NOMO-1 (cell line): Measurements from ENCODE around the gene MYO15A.

Source experiments
- DNase-seq, 2 experiments: peaks; one replicate each; lab custom pipeline; 2025; ENCODE audit not compliant: unreplicated experiment in 2 of 2; lab: John Stamatoyannopoulos, UW

MYO15A gene

GRCh38 chr17:18155179-18155578 is 46.6 kb downstream of the MYO15A start:
- DNase-seq = no peak

- no peak for DNase-seq
Measured at GRCh38 chr17:18156171-18156975, 47.8 kb downstream of the MYO15A start.

DNA sequence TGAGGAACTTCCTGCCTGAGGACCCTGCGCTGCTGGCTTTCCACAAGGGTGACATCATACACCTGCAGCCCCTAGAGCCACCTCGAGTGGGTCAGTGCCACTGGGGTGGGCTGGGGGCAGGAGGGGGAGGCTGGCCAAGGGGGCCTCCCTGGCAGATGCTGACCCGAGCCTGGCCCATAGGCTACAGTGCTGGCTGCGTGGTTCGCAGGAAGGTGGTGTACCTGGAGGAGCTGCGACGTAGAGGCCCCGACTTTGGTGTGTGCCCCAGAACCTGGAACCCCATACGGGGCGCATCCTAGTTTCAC is 48.4 kb downstream of the MYO15A start:
- no peak for DNase-seq

DNA sequence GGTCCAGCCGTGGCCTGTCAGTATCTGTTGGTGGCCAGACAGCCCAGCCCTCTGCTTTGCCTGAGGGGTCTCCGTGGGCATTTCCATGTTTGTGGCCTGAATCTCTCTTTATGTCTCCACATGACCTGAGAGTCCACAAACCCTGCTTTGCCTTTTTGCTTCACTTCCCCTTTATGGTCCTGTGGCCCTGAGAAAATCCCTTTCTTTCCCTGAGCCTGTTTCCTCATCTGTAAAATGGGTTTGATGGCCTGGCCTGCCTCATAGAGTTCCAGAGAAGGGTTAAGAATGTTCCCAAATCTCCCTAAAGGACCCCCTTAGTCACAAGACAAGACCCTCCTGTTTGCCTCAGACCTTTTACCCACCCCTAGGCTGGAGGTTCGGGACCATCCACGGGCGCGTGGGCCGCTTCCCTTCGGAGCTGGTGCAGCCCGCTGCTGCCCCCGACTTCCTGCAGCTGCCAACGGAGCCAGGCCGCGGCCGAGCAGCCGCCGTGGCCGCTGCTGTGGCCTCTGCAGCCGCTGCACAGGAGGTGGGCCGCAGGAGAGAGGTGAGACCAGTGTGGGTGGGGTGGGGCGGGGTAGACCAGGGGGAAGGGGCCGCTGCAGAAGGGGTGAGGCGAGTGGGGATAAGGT is 48.9 kb downstream of the MYO15A start:
- DNase-seq = peak; percentile 5 to 14

GRCh38 chr17:18158022-18158600 is 49.6 kb downstream of the MYO15A start:
- peak; percentile 76 to 77 for DNase-seq

DNA sequence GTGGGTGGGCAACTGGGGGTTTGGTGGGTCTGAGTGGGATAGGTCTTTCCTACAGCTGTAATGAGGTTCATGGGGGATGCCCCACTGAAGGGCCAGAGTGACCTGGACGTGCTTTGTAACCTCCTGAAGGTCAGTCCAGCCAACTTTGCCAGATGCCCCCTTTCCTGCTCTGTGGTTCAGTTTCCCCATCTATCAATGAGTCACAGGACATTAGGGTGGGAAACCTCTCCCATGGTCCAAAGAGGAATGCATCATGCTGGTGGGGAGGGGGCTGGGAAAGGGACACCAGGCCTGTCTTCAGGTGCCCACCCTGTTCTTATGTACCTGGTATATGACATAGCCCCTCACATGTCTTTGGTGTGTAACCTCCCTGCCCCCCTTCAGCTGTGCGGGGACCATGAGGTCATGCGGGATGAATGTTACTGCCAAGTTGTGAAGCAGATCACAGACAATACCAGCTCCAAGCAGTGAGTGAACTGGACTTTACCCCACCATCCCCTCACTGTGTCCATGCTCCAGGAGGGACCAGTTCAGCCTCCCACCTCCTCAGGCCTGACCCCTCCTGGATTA is 51.1 kb downstream of the MYO15A start:
- no peak for DNase-seq

DNA sequence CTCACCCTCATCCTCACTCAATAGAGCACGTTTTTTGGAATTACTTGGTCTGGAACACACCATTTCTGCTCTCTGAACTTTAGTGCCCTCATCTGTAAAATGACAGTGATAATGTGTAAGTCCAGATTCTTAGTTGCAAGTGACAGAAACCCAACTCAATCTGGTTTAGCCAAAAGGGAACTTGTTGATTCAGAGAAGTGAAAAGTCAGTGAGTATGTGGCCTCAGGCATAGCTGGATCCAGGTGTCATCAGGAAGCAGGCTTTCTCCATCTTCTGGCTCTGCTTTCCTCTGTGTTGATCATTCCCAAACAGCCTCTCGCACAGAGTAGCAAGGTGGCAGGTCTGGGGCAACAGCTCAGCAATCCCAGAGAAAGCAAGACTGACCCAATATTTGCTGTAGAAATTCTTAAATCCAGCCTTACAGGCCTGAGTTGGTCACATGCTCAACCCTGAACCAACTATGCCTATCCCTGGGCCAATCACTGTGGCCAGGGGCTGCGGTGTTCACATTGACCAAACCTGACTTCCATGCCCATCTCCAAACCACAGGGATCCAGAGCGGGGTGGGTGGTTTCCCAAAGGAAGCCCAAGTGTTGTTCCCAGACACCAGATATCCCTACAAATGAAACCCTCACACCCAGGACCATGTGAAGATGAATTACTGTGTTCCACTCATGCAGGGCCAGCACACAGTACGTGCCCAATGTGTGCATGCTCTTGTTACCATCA is 51.7 kb downstream of the MYO15A start:
- DNase-seq = no peak

- no peak for DNase-seq
Measured at GRCh38 chr17:18161207-18162145, 52.9 kb downstream of the MYO15A start.

DNA sequence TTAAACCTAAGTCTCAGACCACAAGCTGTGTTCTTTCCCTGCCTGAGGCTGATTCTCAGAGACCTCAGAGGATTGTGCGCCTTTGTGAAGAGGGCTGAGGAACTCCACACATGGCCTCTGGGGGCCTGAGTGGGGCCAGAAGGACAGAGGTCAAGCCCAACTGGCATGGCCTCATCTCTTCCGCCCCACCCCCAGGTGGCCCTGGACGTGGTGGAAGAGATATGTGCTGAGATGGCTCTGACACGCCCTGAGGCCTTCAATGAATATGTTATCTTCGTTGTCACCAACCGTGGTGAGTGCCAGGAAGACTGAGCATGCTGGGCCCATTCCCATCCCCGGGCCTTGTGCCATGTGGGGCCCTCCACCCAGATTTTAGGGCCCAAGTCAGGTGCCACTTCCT is 55.0 kb downstream of the MYO15A start:
- no peak for DNase-seq

DNA sequence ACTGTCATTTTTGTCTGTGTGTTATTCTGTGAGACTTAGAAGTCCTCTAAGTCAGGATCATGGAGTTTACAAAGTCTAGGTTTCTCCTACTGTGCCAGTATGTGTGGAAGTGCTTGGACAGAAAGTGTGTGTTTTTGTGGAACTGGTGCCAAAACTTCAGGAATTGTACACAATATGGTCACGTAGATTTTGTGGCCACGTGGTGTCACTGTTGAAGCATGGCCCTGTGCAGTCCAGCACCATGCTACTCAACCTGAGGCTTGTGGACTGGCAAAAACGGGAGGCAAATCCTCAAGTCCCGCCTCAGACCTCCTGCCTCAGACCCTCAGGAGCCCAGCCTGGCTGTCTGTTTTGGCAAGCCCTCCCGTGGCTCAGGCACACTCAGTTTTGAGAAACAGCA is 58.3 kb downstream of the MYO15A start:
- DNase-seq = no peak

DNA sequence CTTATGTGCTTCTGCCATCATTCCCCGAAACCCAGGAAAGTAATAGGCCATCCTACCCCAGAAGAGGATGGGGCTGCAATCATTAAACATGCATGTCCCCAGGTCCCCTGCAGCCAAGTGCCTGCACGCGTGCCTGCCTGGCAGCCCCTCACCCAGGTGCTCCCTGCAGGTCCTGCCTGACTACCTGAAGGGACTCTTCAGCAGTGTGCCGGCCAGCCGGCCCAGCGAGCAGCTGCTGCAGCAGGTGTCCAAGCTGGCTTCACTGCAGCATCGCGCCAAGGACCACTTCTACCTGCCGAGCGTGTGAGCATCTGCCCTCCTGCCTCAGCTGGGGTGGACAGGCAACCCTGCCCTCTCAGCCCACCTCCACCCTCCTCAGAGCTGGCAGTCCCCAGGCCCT is 58.9 kb downstream of the MYO15A start:
- DNase-seq = no peak

DNA sequence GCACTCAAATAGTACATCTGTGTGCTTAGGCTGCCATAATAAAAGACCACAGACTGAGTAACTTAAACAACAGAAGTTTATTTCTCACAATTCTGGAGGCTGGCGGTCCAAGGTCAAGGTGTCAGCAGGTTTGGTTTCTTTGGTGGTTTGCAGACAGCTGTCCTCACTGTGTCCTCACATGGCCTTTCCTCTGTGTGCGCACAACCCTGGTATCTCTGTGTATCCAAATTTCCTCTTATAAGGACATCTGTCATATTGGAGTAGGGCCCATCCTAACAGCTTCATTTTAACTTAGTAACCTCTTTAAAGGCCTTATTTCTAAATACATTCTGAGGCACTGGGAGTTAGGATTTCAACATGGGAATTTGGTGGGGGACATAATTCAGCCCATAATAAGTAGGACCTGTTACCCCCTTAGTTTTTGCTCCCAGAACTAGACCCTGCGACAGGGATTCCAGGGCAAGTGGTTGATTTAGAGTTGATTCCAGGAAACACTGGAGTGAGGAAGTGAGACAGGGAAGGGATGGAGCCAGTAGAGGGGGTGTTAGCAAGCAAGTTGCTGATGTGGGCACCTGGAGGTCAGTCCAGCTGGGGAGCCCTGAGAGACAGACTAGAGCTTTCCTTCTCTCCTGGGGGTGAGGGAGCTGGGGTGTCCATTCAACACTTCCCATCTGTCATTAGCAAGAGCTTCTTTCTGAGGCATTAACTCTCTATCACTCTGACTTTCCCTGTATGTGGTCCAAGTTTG is 64.1 kb downstream of the MYO15A start:
- no peak for DNase-seq

GRCh38 chr17:18173740-18174139 is 65.2 kb downstream of the MYO15A start:
- no peak for DNase-seq

DNA sequence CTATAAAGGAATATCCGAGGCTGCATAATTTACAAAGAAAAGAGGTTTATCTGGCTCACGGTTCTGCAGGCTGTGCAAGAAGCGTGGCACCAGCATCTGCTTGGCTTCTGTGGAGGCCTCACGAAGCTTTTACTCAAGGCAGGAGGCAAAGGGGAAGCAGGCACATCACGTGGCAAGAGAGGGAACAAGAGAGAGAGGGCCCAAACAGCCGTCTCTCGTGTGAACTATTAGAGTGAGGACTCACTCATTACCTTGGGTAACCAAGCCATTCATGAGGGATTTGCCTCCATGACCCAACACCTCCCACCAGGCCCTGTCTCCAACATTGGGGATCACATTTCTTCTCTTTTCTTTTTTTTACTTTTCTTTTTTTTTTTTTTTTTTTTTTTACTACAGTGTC is 67.6 kb downstream of the MYO15A start:
- peak; percentile 59 to 74 for DNase-seq

DNA sequence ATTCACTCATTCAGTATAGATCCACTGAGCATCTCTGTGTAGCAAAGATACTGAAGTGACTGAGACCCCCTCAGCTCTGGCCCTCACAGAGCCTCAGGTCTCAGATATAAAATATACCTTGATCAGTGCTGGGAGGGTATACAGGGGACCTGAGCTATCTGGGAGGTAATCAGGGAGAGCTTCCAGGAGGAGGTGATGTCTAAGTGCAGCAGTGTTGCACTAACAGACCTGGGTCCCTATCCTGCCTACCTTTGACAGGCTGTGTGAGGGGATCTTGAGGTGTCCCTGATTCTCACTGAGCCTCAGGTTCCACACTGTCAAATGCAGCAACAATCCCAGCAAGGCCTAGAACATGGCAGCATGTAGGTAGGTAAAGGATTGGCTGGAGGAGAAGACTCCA is 68.6 kb downstream of the MYO15A start:
- no peak for DNase-seq

- DNase-seq = no peak
Measured at GRCh38 chr17:18177722-18178121, 69.2 kb downstream of the MYO15A start.

DNA sequence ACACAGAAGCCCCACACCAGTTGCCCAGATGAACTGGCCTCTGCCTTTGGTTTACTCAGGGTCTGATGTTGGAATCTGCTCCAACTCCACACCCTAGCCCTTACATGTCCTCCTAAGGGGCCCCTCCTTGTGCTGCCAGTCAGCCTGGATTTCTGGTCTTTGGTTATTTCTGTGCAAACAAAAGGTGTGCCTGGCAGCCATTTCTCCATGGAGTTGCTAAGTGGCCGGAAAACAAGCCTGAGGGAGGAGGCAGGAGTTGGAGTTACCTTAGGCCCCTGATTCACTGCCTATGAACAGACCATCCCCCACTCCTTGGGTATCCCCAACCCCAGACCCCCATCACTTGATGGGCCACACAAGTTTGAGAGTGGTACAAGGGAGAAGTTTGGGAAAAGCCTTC is 70.6 kb downstream of the MYO15A start:
- no peak for DNase-seq

DNA sequence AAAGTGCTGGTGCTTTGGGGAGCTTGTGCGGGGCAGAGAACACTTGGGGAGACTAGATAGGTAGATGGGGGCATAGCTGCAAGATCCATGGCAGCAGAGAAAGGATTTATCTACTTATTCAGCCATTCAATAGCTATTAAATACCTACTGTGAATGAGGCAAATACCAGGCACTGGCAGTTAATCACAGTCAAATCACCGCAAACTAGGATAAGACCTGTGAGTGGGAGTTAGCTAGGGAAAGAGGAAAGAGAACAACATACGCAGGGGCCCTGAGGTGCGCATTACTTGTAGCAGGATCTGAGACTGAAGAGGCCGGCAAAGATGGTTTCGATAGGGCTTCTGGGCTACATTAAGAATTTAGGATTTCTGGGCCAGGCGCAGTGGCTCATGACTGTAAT is 71.2 kb downstream of the MYO15A start:
- DNase-seq = no peak

- no peak for DNase-seq
Measured at GRCh38 chr17:18181358-18181757, 72.8 kb downstream of the MYO15A start.
